ENCODE data around the gene EDN2. TPM values are rescaled to one million over a fixed set of nuclear protein-coding genes. Genes with fewer than 3 reads are reported as not detected.

Gene EDN2
- polyA plus RNA-seq, 1 experiment, result 0.19 TPM

- Histone ChIP-seq H3K9me3 (ENCODE audit: control insufficient read depth, insufficient read depth, low read length) (no peaks in the 10 kb centered on the region; the same call in 1 of the 2 replicates), H3K27ac (ENCODE audit: low read depth, low read length) (no peak overlapping the region), H3K4me3 (ENCODE audit: low read depth, low read length) (no peak overlapping the region), H3K27me3 (ENCODE audit: control insufficient read depth, insufficient read depth, low read length) (peaks cover 13% of the 10 kb centered on the region)
- POLR2A ChIA-PET, result no interaction called here
- no peak for TF ChIP-seq CTCF (IDR thresholded peaks at IDR 0.05; ENCODE audit: low read depth, low read length)
- CTCF ChIA-PET, result interaction anchor here (1.1 to 1.4 kb wide), 2 partner anchors 24 to 59 kb away, joined by 3 to 4 read pairs; no protein-coding TSS in a partner anchor
- DNase-seq (ENCODE audit: low read depth, low spot score), result no peak
These were observed 27.5 kb downstream of the EDN2 start for GRCh38 chr1:41456847-41457540.

GRCh38 chr1:41455479-41456332, 28.8 kb downstream of the EDN2 start:
- no peaks in the 10 kb centered on the region; the same call in 1 of the 2 replicates for H3K9me3 ChIP-seq (ENCODE audit: control insufficient read depth, insufficient read depth, low read length)
- no peak for DNase-seq (ENCODE audit: low read depth, low spot score)
- ChIA-PET CTCF (interaction anchor here (0.8 to 1.1 kb wide), 2 partner anchors 22 to 60 kb away, joined by 3 read pairs; no protein-coding TSS in a partner anchor), POLR2A (no interaction called here)
- no peak overlapping the region for H3K4me3 ChIP-seq (ENCODE audit: low read depth, low read length)
- H3K27me3 ChIP-seq (ENCODE audit: control insufficient read depth, insufficient read depth, low read length), result peaks cover 14% of the 10 kb centered on the region
- no peak overlapping the region for H3K27ac ChIP-seq (ENCODE audit: low read depth, low read length)
- no peak for TF ChIP-seq CTCF (IDR thresholded peaks at IDR 0.05; ENCODE audit: low read depth, low read length)

GRCh38 chr1:41454406-41454805, 30.1 kb downstream of the EDN2 start:
- Histone ChIP-seq H3K27me3 (ENCODE audit: control insufficient read depth, insufficient read depth, low read length) (peaks cover 15% of the 10 kb centered on the region), H3K4me3 (ENCODE audit: low read depth, low read length) (no peak overlapping the region), H3K27ac (ENCODE audit: low read depth, low read length) (no peak overlapping the region), H3K9me3 (ENCODE audit: control insufficient read depth, insufficient read depth, low read length) (no peaks in the 10 kb centered on the region; the same call in 1 of the 2 replicates)
- TF ChIP-seq CTCF (IDR thresholded peaks at IDR 0.05; ENCODE audit: low read depth, low read length), result no peak
- CTCF ChIA-PET, result interaction anchor here (1.7 kb wide), 1 partner anchor 20 kb away, joined by 5 read pairs; no protein-coding TSS in a partner anchor
- no peak for DNase-seq (ENCODE audit: low read depth, low spot score)
- POLR2A ChIA-PET, result no interaction called here

GRCh38 chr1:41452704-41453290, 31.7 kb downstream of the EDN2 start:
- ChIA-PET CTCF (interaction anchor here (0.6 to 1.5 kb wide), 3 partner anchors 19 to 35 kb away, joined by 3 read pairs; no protein-coding TSS in a partner anchor), POLR2A (no interaction called here)
- no peak for DNase-seq (ENCODE audit: low read depth, low spot score)
- H3K27ac ChIP-seq (ENCODE audit: low read depth, low read length), result no peak overlapping the region
- no peaks in the 10 kb centered on the region; the same call in 1 of the 2 replicates for H3K9me3 ChIP-seq (ENCODE audit: control insufficient read depth, insufficient read depth, low read length)
- peaks cover 18% of the 10 kb centered on the region for H3K27me3 ChIP-seq (ENCODE audit: control insufficient read depth, insufficient read depth, low read length)
- no peak for TF ChIP-seq CTCF (IDR thresholded peaks at IDR 0.05; ENCODE audit: low read depth, low read length)
- no peak overlapping the region for H3K4me3 ChIP-seq (ENCODE audit: low read depth, low read length)
